ENCODE results near the gene MAP2K2. TPM values are rescaled to one million over a fixed set of nuclear protein-coding genes. Genes with fewer than 3 reads are reported as not detected.
"Not testable (repeated sequence)": the region's sequence is repeated elsewhere in the genome, so short reads cannot be mapped to it uniquely, and the experiment has no call there.

Gene MAP2K2
- total RNA-seq, 3 donors from 2014 or later: 173 to 221 (median 192) TPM

DNA sequence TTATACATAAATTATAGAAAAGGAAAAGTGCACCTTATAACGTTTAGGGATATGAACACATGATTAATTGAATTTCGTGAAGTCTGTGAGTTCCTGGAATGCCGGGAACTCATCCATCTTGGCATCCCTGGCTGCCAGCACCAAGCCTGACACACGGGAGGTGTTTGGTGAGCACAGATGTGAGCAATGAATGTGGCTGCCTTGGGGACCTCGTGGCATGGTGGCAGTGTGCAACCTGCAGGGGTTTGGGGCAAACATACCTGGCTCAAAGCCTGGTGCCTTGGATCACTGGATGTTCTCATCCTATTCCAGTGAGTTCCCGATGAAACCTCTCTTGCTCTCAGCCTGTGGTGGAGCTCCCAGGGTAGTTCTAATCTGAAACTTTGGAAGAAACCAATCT, 10.4 kb upstream of the MAP2K2 start:
- Histone ChIP-seq H3K4me3 (no peak overlapping the region), H3K36me3 (ENCODE audit: low read depth) (no peaks in the 10 kb centered on the region), H3K4me1 (ENCODE audit: low read depth) (peaks cover 38% of the 10 kb centered on the region), H3K9me3 (no peaks in the 10 kb centered on the region)
- ATAC-seq (no peak), DNase-seq (no peak)
- intact Hi-C loops (cut with DNase I, micrococcal nuclease): no loop called here
- TF ChIP-seq, protein P1, sequence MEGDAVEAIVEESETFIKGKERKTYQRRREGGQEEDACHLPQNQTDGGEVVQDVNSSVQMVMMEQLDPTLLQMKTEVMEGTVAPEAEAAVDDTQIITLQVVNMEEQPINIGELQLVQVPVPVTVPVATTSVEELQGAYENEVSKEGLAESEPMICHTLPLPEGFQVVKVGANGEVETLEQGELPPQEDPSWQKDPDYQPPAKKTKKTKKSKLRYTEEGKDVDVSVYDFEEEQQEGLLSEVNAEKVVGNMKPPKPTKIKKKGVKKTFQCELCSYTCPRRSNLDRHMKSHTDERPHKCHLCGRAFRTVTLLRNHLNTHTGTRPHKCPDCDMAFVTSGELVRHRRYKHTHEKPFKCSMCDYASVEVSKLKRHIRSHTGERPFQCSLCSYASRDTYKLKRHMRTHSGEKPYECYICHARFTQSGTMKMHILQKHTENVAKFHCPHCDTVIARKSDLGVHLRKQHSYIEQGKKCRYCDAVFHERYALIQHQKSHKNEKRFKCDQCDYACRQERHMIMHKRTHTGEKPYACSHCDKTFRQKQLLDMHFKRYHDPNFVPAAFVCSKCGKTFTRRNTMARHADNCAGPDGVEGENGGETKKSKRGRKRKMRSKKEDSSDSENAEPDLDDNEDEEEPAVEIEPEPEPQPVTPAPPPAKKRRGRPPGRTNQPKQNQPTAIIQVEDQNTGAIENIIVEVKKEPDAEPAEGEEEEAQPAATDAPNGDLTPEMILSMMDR (IDR thresholded peaks at IDR 0.05): no peak

DNA sequence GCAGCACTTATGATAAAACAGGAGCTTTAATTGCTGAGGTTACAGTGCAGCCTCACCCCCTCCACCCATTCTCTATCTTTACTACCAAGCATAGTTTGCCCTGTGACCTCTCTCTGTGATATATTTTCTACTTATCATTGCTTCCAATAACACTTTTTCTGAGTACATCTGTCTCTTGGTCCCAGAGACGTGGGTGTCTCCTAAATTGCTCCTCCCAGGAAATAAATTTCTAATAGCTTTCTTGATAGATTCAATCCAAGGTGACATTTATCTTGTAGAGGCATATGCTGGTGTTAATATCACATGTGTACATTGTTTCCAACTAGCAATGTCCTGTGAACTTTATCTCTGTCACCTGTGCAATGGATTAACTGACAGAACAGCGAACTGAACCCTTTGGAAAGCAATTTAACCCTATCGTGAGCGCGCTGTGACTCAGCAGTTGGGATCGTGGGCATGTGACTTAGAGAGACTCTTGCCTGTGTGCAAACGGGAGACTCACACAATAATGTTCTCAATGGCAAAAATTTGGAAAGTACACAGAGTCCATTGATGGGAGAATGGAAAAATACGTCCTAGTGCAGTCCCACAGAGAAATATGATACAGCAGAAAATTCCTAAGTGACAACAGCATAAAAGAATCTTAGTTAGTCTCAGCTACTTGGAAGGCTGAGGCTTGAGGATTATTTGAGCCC, 7.0 kb upstream of the MAP2K2 start:
- TF ChIP-seq, protein P1 (IDR thresholded peaks at IDR 0.05): no peak
- ATAC-seq: peak; percentile 85
- DNase-seq: no peak
- H3K4me1 ChIP-seq (ENCODE audit: low read depth): peaks cover 40% of the 10 kb centered on the region
- intact Hi-C loops (cut with DNase I, micrococcal nuclease): no loop called here
- H3K4me3 ChIP-seq: no peak overlapping the region
- H3K36me3 ChIP-seq (ENCODE audit: low read depth): no peaks in the 10 kb centered on the region
- no peaks in the 10 kb centered on the region for H3K9me3 ChIP-seq

DNA sequence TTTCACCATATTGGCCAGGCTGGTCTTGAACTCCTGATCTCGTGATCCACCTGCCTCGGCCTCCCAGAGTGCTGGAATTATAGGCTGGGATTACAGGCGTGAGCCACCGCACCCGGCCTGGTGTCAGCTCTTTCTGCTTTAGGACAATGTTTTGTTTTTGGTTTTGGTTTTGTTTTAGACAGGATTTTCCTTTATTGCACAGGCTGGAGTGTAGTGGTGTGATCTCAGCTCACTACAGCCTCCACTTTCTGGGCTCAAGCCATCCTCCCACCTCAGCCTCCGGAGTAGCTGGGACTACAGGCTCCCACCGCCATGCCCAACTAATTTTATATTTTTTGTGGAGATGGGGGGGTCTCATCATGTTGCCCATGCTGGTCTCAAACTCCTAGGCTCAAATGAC, 5.1 kb upstream of the MAP2K2 start:
- peak; percentile 35 for ATAC-seq
- H3K4me3 ChIP-seq; H3K9me3 ChIP-seq; H3K36me3 ChIP-seq (ENCODE audit: low read depth); intact Hi-C loops (cut with DNase I, micrococcal nuclease); DNase-seq: not testable (repeated sequence)
- peaks cover 40% of the 10 kb centered on the region for H3K4me1 ChIP-seq (ENCODE audit: low read depth)

DNA sequence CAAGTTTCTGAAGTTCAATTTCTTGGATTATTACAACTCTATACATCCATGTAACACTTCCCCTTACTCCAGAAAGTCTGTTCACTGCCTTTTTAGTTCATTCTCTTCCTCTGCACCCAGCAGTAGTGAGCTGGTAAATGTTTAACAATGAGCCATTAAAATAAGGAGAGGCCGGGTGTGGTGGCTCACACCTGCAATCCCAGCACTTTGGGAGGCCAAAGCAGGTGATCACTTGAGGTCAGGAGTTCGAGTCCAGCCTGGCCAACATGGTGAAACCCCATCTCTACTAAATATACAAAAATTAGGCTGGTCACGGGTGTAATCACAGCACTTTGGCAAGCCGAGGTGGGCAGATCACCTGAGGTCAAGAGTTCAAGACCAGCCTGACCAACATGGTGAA, 3.4 kb upstream of the MAP2K2 start:
- H3K4me1 ChIP-seq (ENCODE audit: low read depth): peaks cover 47% of the 10 kb centered on the region
- peak in 1 of 3 donors; percentile 61 for DNase-seq
- intact Hi-C loops (cut with DNase I, micrococcal nuclease); H3K36me3 ChIP-seq (ENCODE audit: low read depth); H3K9me3 ChIP-seq; H3K4me3 ChIP-seq: not testable (repeated sequence)
- peak; percentile 16 for ATAC-seq

DNA sequence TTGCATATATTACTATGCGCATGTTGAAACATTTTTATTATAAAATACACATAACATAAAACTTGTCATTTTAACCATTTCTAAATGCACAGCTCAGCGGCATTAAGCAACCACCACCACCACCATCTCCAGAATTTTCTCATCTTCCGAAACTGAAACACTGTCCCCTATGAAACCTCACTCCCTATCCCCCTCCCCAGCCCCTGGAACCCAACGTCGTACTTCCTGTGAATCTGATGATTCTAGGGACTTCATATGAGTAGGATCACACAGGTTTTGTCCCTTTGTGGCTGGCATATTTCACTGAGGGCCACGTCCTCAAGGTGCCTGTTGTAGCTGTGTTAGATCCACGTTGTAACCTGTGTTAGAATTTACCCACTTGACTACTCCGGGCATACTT, 716 bp upstream of the MAP2K2 start:
- ATAC-seq: no peak
- TF ChIP-seq, protein P1 (IDR thresholded peaks at IDR 0.05): no peak
- intact Hi-C loops (cut with DNase I, micrococcal nuclease): no loop called here
- Histone ChIP-seq H3K36me3 (ENCODE audit: low read depth) (no peaks in the 10 kb centered on the region), H3K4me3 (no peak overlapping the region), H3K9me3 (no peaks in the 10 kb centered on the region), H3K4me1 (ENCODE audit: low read depth) (peaks cover 23% of the 10 kb centered on the region)
- no peak for DNase-seq

DNA sequence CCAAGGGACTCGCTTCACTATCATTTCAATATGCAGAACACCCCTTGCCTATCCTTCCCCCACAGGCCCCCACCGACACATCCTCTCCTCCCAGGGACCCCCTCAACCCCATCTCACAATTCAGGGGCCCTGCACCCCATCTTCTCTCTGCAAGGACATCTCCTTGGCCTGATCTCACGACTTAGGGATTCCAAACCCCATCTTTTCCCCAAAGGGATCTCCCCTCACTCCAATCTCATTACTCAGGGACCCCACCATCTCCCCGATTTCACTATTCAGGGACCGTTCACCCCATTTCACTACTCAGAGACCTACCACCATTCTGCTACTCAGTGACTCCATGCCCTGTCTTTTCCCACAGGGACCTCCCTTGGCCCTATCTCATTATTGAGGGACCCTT, 1.4 kb downstream of the MAP2K2 start:
- intact Hi-C loops (cut with DNase I, micrococcal nuclease): no loop called here
- ATAC-seq: no peak

More for the DNA sequence above, 1.4 kb downstream of the MAP2K2 start:
- Histone ChIP-seq H3K4me1 (ENCODE audit: low read depth) (peaks cover 15% of the 10 kb centered on the region), H3K9me3 (no peaks in the 10 kb centered on the region), H3K4me3 (no peak overlapping the region), H3K36me3 (ENCODE audit: low read depth) (no peaks in the 10 kb centered on the region)
- TF ChIP-seq, protein P1 (IDR thresholded peaks at IDR 0.05): no peak
- no peak for DNase-seq

All from mucosa of descending colon (tissue), 3 donors.